Ascending aorta (tissue), 2 donors: ENCODE results near the gene MESP1. TPM values are rescaled to one million over a fixed set of nuclear protein-coding genes. Genes with fewer than 3 reads are reported as not detected.
"Not testable (repeated sequence)": the region's sequence is repeated elsewhere in the genome, so short reads cannot be mapped to it uniquely, and the experiment has no call there.

ENCODE experiments used
- DNase-seq, 2 donors: peaks; one replicate each; pipeline ENCODE4 v3.0.0-alpha.2; 2019; ENCODE audit warnings: low spot score in 2 of 2
- H3K27ac ChIP-seq, 2 donors: fragments of 200-600 bp; sonication (generic); one replicate each; pipeline ENCODE4 v1.5.1; 2016 to 2017; ENCODE audit warnings: mild to moderate bottlenecking in 1 of 2
- H3K27me3 ChIP-seq: fragments of 200-600 bp; sonication (generic); one replicate; pipeline ENCODE4 v1.5.1; 2017
- H3K36me3 ChIP-seq, 2 donors: fragments of 200-600 bp; sonication (generic); one replicate each; pipeline ENCODE4 v1.5.1; 2016
- H3K4me1 ChIP-seq, 2 donors: fragments of 200-600 bp; sonication (generic); one replicate each; pipeline ENCODE4 v1.5.1; 2016 to 2017; ENCODE audit warnings: mild to moderate bottlenecking in 1 of 2
- H3K4me3 ChIP-seq, 2 donors: fragments of 200-600 bp; sonication (generic); one replicate each; pipeline ENCODE4 v1.5.1; 2016 to 2017; ENCODE audit warnings: mild to moderate bottlenecking in 1 of 2
- H3K9me3 ChIP-seq, 2 donors: fragments of 200-600 bp; sonication (generic); one replicate each; pipeline ENCODE4 v1.5.1; 2016
- CTCF ChIP-seq, 3 experiments: fragments of 200-600 bp in 2 of 3; fragments of 450-650 bp in 1 of 3; sonication (generic) in 2 of 3; IDR thresholded peaks; one replicate each; pipeline ENCODE4 v1.5.1; 2016 to 2019; ENCODE audit warnings: antibody characterized with exemption in 3 of 3, mild to moderate bottlenecking in 1 of 3, moderate library complexity in 1 of 3
- intact Hi-C: fragments of 100-400 bp; cut with DNase I; formaldehyde crosslinking; loops from one replicate; pipeline ENCODE4 v1.15.1; 2023
- total RNA-seq: library from RNA; depleted of rRNA; stranded (reverse); fragments of >200 nt; gene quantifications from one replicate; pipeline ENCODE4 v1.1.0, GENCODE V29; 2016

MESP1 gene
- total RNA-seq, 1 donor from 2014 or later = 0.85 TPM

GRCh38 chr15:89783111-89783860 lies 32.2 kb upstream of the MESP1 start:
- H3K36me3 ChIP-seq = no peaks in the 10 kb centered on the region

GRCh38 chr15:89782619-89782950 lies 31.5 kb upstream of the MESP1 start:
- intact Hi-C loops, DNase-seq: not testable (repeated sequence)

More at GRCh38 chr15:89783111-89783860, 32.2 kb upstream of the MESP1 start:
- Histone ChIP-seq H3K4me1 (no peaks in the 10 kb centered on the region), H3K27me3 (no peaks in the 10 kb centered on the region), H3K27ac (no peak overlapping the region), H3K9me3 (peaks cover 0 to 8% of the 10 kb centered on the region in 2 donors), H3K4me3 (no peak overlapping the region)
- no peak for TF ChIP-seq CTCF (IDR thresholded peaks at IDR 0.05)
- DNase-seq = no peak
- intact Hi-C loops = no loop called here

GRCh38 chr15:89781891-89782618 lies 31.0 kb upstream of the MESP1 start:
- Histone ChIP-seq H3K27me3 (no peaks in the 10 kb centered on the region), H3K27ac (no peak overlapping the region), H3K4me1 (no peaks in the 10 kb centered on the region), H3K36me3 (no peaks in the 10 kb centered on the region), H3K9me3 (no peaks in the 10 kb centered on the region), H3K4me3 (no peak overlapping the region)
- peak in 1 of 2 donors; percentile 62 for DNase-seq
- intact Hi-C loops = no loop called here
- no peak for TF ChIP-seq CTCF (IDR thresholded peaks at IDR 0.05)

More at GRCh38 chr15:89782619-89782950, 31.5 kb upstream of the MESP1 start:
- H3K27me3 ChIP-seq, H3K9me3 ChIP-seq, H3K36me3 ChIP-seq, H3K4me1 ChIP-seq, H3K4me3 ChIP-seq, H3K27ac ChIP-seq: not testable (repeated sequence)

- Histone ChIP-seq H3K4me1 (peaks cover 0 to 3% of the 10 kb centered on the region in 2 donors), H3K36me3 (no peaks in the 10 kb centered on the region), H3K4me3 (no peak overlapping the region), H3K27ac (no peak overlapping the region), H3K9me3 (no peaks in the 10 kb centered on the region), H3K27me3 (no peaks in the 10 kb centered on the region)
- TF ChIP-seq CTCF (IDR thresholded peaks at IDR 0.05) = no peak
- no peak for DNase-seq
- intact Hi-C loops = no loop called here
These were observed 30.0 kb upstream of the MESP1 start for GRCh38 chr15:89781055-89781454.

- intact Hi-C loops = no loop called here
- DNase-seq = no peak
- Histone ChIP-seq H3K9me3 (no peaks in the 10 kb centered on the region), H3K27ac (no peak overlapping the region), H3K36me3 (no peaks in the 10 kb centered on the region), H3K4me1 (peaks cover 0 to 5% of the 10 kb centered on the region in 2 donors), H3K4me3 (no peak overlapping the region), H3K27me3 (no peaks in the 10 kb centered on the region)
- TF ChIP-seq CTCF (IDR thresholded peaks at IDR 0.05) = no peak
These were observed 29.6 kb upstream of the MESP1 start for GRCh38 chr15:89780601-89781000.

- H3K4me1 ChIP-seq = peaks cover 0 to 5% of the 10 kb centered on the region in 2 donors
- no peaks in the 10 kb centered on the region for H3K27me3 ChIP-seq
- TF ChIP-seq CTCF (IDR thresholded peaks at IDR 0.05) = no peak
- no peak overlapping the region for H3K4me3 ChIP-seq
- no peaks in the 10 kb centered on the region for H3K9me3 ChIP-seq
- H3K36me3 ChIP-seq = no peaks in the 10 kb centered on the region
- DNase-seq = no peak
- intact Hi-C loops = no loop called here
- H3K27ac ChIP-seq = no peak overlapping the region
These were observed 27.8 kb upstream of the MESP1 start for GRCh38 chr15:89778861-89779260.
